ENCODE data around the gene CDHR5.

The CDHR5 gene

GRCh38 chr11:643849-644738 is 19.3 kb upstream of the CDHR5 start:
- DNase-seq, result no peak

- DNase-seq, result no peak
Observed at GRCh38 chr11:643366-643765, 18.6 kb upstream of the CDHR5 start.

GRCh38 chr11:641806-642370 is 17.1 kb upstream of the CDHR5 start:
- DNase-seq, result no peak

- DNase-seq, result no peak
Observed at GRCh38 chr11:640021-640706, 15.4 kb upstream of the CDHR5 start.

- DNase-seq, result peak; percentile 66
Observed at GRCh38 chr11:639332-639955, 14.7 kb upstream of the CDHR5 start.

- peak; percentile 69 for DNase-seq
Observed at GRCh38 chr11:638631-639331, 14.0 kb upstream of the CDHR5 start.

- DNase-seq, result peak; percentile 45
Observed at GRCh38 chr11:637593-638521, 13.1 kb upstream of the CDHR5 start.

GRCh38 chr11:637333-637592 is 12.5 kb upstream of the CDHR5 start:
- no peak for DNase-seq

GRCh38 chr11:636511-637332 is 12.0 kb upstream of the CDHR5 start, which contains the start of gene DRD4:
Gene DRD4 (plus strand): TSS chr11:637269. CDS start chr11:637305, 36 bp downstream.
- DNase-seq, result peak; percentile 58

GRCh38 chr11:635945-636510 is 11.3 kb upstream of the CDHR5 start:
- DNase-seq, result no peak

- DNase-seq, result peak; percentile 48
Observed at GRCh38 chr11:630871-631270, 6.1 kb upstream of the CDHR5 start.

- no peak for DNase-seq
Observed at GRCh38 chr11:629237-629583, 4.5 kb upstream of the CDHR5 start.

- no peak for DNase-seq
Observed at GRCh38 chr11:628056-628455, 3.3 kb upstream of the CDHR5 start.

GRCh38 chr11:627308-627576 is 2.5 kb upstream of the CDHR5 start:
- no peak for DNase-seq

GRCh38 chr11:626475-627307 is 1.9 kb upstream of the CDHR5 start, which contains the start of gene SCT:
Gene SCT (minus strand): TSS chr11:627181. CDS start chr11:627143, 38 bp downstream.
- DNase-seq, result no peak

GRCh38 chr11:625636-626268 is 997 bp upstream of the CDHR5 start:
- DNase-seq, result no peak

GRCh38 chr11:623999-624704 is 603 bp downstream of the CDHR5 start:
- no peak for DNase-seq

GRCh38 chr11:623349-623869 is 1.3 kb downstream of the CDHR5 start:
- no peak for DNase-seq

Data from NCI-H69 (cell line).